Fibroblast of skin of right quadriceps (primary cell): Measurements from ENCODE around the gene ZBTB12.
"Not testable (repeated sequence)": the region's sequence is repeated elsewhere in the genome, so short reads cannot be mapped to it uniquely, and the experiment has no call there.

Source experiments
- DNase-seq: peaks from one replicate; pipeline ENCODE4 v3.0.0-alpha.2; 2013

The ZBTB12 gene

GRCh38 chr6:31919624-31920303 is 17.9 kb upstream of the ZBTB12 start:
- no peak for DNase-seq

- no peak for DNase-seq
Measured at GRCh38 chr6:31918069-31918720, 16.3 kb upstream of the ZBTB12 start.

GRCh38 chr6:31915756-31916155 is 13.9 kb upstream of the ZBTB12 start:
- no peak for DNase-seq

GRCh38 chr6:31915351-31915750 is 13.5 kb upstream of the ZBTB12 start:
- DNase-seq = no peak

- no peak for DNase-seq
Measured at GRCh38 chr6:31911826-31912585, 10.1 kb upstream of the ZBTB12 start.

GRCh38 chr6:31909298-31909697 is 7.4 kb upstream of the ZBTB12 start:
- DNase-seq = not testable (repeated sequence)

GRCh38 chr6:31908791-31909190 is 6.9 kb upstream of the ZBTB12 start:
- DNase-seq = peak; percentile 49

GRCh38 chr6:31908255-31908654 is 6.4 kb upstream of the ZBTB12 start:
- not testable (repeated sequence) for DNase-seq

GRCh38 chr6:31907158-31907813 is 5.4 kb upstream of the ZBTB12 start:
- DNase-seq = peak; percentile 79

- DNase-seq = not testable (repeated sequence)
Measured at GRCh38 chr6:31906727-31907126, 4.8 kb upstream of the ZBTB12 start.

GRCh38 chr6:31906122-31906521 is 4.2 kb upstream of the ZBTB12 start:
- no peak for DNase-seq

GRCh38 chr6:31905041-31905440 is 3.2 kb upstream of the ZBTB12 start:
- no peak for DNase-seq

- DNase-seq = no peak
Measured at GRCh38 chr6:31903957-31904356, 2.1 kb upstream of the ZBTB12 start.

- peak; percentile 49 for DNase-seq
Measured at GRCh38 chr6:31901415-31901952, 402 bp downstream of the ZBTB12 start.

- no peak for DNase-seq
Measured at GRCh38 chr6:31900917-31901414, 920 bp downstream of the ZBTB12 start.

- no peak for DNase-seq
Measured at GRCh38 chr6:31899882-31900722, 1.8 kb downstream of the ZBTB12 start.

- DNase-seq = no peak
Measured at GRCh38 chr6:31899215-31899614, 2.7 kb downstream of the ZBTB12 start.

GRCh38 chr6:31898383-31899011 is 3.4 kb downstream of the ZBTB12 start:
- DNase-seq = no peak

GRCh38 chr6:31897612-31898382 is 4.1 kb downstream of the ZBTB12 start, which contains the start of gene EHMT2:
EHMT2 (minus strand) TSS chr6:31897698; CDS start chr6:31897677, 21 bp downstream.
- DNase-seq = peak; percentile 77

GRCh38 chr6:31896856-31897611 is 4.9 kb downstream of the ZBTB12 start:
- no peak for DNase-seq
